Esophagus squamous epithelium (tissue), 4 donors: Measurements from ENCODE around the gene PSMD2.

Experiments
- POLR2A ChIP-seq, 4 donors: fragments of 450-650 bp; IDR thresholded peaks; one replicate each; pipeline ENCODE4 v1.6.1; 2017; ENCODE audit warnings: antibody characterized with exemption in 4 of 4, mild to moderate bottlenecking in 4 of 4, moderate library complexity in 3 of 4
- TF ChIP-seq, protein P1 (sequence below), 6 experiments: fragments of 450-650 bp in 4 of 6; fragments of 200-600 bp in 2 of 6; sonication (generic) in 2 of 6; IDR thresholded peaks; one replicate each; pipeline ENCODE4 v1.5.1; 2016 to 2019; ENCODE audit warnings: antibody characterized with exemption in 6 of 6, mild to moderate bottlenecking in 4 of 6, moderate library complexity in 4 of 6

DNA sequence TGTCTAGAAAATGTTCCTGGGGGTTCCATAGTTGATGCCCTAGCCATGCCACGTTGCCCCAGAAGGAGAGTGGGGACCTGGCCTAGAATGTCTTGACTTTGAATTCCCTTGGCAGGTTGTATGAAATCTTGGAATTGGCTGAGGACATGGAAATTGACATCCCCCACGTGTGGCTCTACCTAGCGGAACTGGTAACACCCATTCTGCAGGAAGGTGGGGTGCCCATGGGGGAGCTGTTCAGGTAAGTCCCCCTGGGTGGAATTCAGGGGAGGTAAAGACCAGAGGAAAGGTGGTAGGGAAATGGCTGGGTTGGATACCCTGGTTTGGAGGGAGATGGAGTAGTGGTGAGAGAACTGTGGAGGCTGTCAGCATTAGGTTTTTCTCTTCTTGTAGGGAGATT lies 29.5 kb downstream of the PSMD2 start:
- TF ChIP-seq, protein P1, sequence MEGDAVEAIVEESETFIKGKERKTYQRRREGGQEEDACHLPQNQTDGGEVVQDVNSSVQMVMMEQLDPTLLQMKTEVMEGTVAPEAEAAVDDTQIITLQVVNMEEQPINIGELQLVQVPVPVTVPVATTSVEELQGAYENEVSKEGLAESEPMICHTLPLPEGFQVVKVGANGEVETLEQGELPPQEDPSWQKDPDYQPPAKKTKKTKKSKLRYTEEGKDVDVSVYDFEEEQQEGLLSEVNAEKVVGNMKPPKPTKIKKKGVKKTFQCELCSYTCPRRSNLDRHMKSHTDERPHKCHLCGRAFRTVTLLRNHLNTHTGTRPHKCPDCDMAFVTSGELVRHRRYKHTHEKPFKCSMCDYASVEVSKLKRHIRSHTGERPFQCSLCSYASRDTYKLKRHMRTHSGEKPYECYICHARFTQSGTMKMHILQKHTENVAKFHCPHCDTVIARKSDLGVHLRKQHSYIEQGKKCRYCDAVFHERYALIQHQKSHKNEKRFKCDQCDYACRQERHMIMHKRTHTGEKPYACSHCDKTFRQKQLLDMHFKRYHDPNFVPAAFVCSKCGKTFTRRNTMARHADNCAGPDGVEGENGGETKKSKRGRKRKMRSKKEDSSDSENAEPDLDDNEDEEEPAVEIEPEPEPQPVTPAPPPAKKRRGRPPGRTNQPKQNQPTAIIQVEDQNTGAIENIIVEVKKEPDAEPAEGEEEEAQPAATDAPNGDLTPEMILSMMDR (IDR thresholded peaks at IDR 0.05): no peak
- TF ChIP-seq POLR2A (IDR thresholded peaks at IDR 0.05): no peak
